Muscle layer of duodenum (tissue), 2 donors: ENCODE measurements around the gene STARD5.
"Not testable (repeated sequence)": the region's sequence is repeated elsewhere in the genome, so short reads cannot be mapped to it uniquely, and the experiment has no call there.

Source experiments
- H3K27ac ChIP-seq: one replicate; pipeline ENCODE4 v1.7.0; 2013; ENCODE audit warnings: mild to moderate bottlenecking, low read length
- H3K27me3 ChIP-seq: one replicate; pipeline ENCODE4 v1.7.0; 2013; ENCODE audit warnings: low read depth, mild to moderate bottlenecking, control low read depth, low read length
- H3K36me3 ChIP-seq, 2 donors: one replicate each; pipeline ENCODE4 v1.7.0; 2013; ENCODE audit warnings: low read length in 2 of 2, control low read depth in 1 of 2, mild to moderate bottlenecking in 1 of 2; ENCODE audit not compliant: insufficient read depth in 2 of 2, control insufficient read depth in 1 of 2
- H3K4me1 ChIP-seq, 2 donors: one replicate each; pipeline ENCODE4 v1.7.0; 2013; ENCODE audit warnings: low read length in 2 of 2, mild to moderate bottlenecking in 2 of 2, control low read depth in 1 of 2, moderate library complexity in 1 of 2; ENCODE audit not compliant: insufficient read depth in 2 of 2, control insufficient read depth in 1 of 2
- H3K4me3 ChIP-seq, 2 donors: one replicate each; pipeline ENCODE4 v1.7.0; 2013; ENCODE audit warnings: low read length in 2 of 2, low read depth in 1 of 2, mild to moderate bottlenecking in 1 of 2
- H3K9me3 ChIP-seq, 2 donors: one replicate each; pipeline ENCODE4 v1.7.0; 2013; ENCODE audit warnings: low read length in 2 of 2, control low read depth in 1 of 2, mild to moderate bottlenecking in 1 of 2; ENCODE audit not compliant: control insufficient read depth in 1 of 2
- donor health status: healthy.

Gene STARD5

GRCh38 chr15:81351651-81352050 lies 27.7 kb upstream of the STARD5 start:
- H3K9me3 ChIP-seq: no peaks in the 10 kb centered on the region
- H3K4me1 ChIP-seq: no peaks in the 10 kb centered on the region
- H3K36me3 ChIP-seq: no peaks in the 10 kb centered on the region

GRCh38 chr15:81349271-81349670 lies 25.3 kb upstream of the STARD5 start:
- H3K4me1 ChIP-seq: no peaks in the 10 kb centered on the region
- no peaks in the 10 kb centered on the region for H3K9me3 ChIP-seq
- H3K27me3 ChIP-seq: no peaks in the 10 kb centered on the region
- no peaks in the 10 kb centered on the region for H3K36me3 ChIP-seq
- H3K4me3 ChIP-seq: no peak overlapping the region
- no peak overlapping the region for H3K27ac ChIP-seq

More at GRCh38 chr15:81351651-81352050, 27.7 kb upstream of the STARD5 start:
- Histone ChIP-seq H3K4me3 (no peak overlapping the region), H3K27ac (no peak overlapping the region), H3K27me3 (no peaks in the 10 kb centered on the region)

- H3K4me3 ChIP-seq, H3K36me3 ChIP-seq, H3K27ac ChIP-seq, H3K4me1 ChIP-seq, H3K27me3 ChIP-seq, H3K9me3 ChIP-seq: not testable (repeated sequence)
Measured at GRCh38 chr15:81348691-81349090, 24.8 kb upstream of the STARD5 start.

DNA sequence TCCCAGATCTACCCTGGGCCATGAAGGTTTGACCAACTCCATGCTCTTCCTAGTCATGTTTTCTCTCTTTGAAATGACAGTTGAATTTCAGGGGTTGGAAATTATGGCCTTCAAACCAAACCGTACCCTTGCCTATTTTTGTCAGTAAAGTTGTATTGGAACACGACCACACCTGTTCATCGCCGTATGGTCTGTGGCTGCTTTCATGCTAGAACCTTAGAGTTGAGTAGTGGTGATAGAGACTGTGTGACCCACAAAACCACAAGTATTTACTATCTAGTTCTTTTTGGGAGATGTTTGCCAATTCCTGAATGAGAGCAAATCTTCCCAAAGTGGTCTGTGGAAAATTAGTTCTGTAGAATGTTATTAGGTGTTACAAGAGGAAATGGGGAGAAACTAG lies 24.0 kb upstream of the STARD5 start:
- Histone ChIP-seq H3K27ac (no peak overlapping the region), H3K27me3 (no peaks in the 10 kb centered on the region), H3K9me3 (no peaks in the 10 kb centered on the region), H3K36me3 (no peaks in the 10 kb centered on the region), H3K4me1 (no peaks in the 10 kb centered on the region), H3K4me3 (no peak overlapping the region)

GRCh38 chr15:81346611-81347010 lies 22.7 kb upstream of the STARD5 start:
- no peaks in the 10 kb centered on the region for H3K36me3 ChIP-seq
- H3K27ac ChIP-seq: no peak overlapping the region
- H3K4me1 ChIP-seq: no peaks in the 10 kb centered on the region
- H3K9me3 ChIP-seq: no peaks in the 10 kb centered on the region
- H3K4me3 ChIP-seq: no peak overlapping the region
- H3K27me3 ChIP-seq: no peaks in the 10 kb centered on the region

GRCh38 chr15:81343371-81343770 lies 19.4 kb upstream of the STARD5 start:
- H3K4me3 ChIP-seq: no peak overlapping the region
- peaks cover 3 to 6% of the 10 kb centered on the region in 2 donors for H3K4me1 ChIP-seq
- no peak overlapping the region for H3K27ac ChIP-seq
- H3K36me3 ChIP-seq: no peaks in the 10 kb centered on the region
- no peaks in the 10 kb centered on the region for H3K9me3 ChIP-seq
- no peaks in the 10 kb centered on the region for H3K27me3 ChIP-seq

- peaks cover 6% of the 10 kb centered on the region in 2 donors for H3K4me1 ChIP-seq
- H3K27ac ChIP-seq: no peak overlapping the region
- H3K36me3 ChIP-seq: no peaks in the 10 kb centered on the region
- H3K9me3 ChIP-seq: no peaks in the 10 kb centered on the region
- H3K4me3 ChIP-seq: no peak overlapping the region
- H3K27me3 ChIP-seq: no peaks in the 10 kb centered on the region
Measured at GRCh38 chr15:81341351-81341750, 17.4 kb upstream of the STARD5 start.

GRCh38 chr15:81339851-81340250 lies 15.9 kb upstream of the STARD5 start:
- H3K27ac ChIP-seq: no peak overlapping the region
- no peaks in the 10 kb centered on the region for H3K36me3 ChIP-seq
- H3K4me1 ChIP-seq: peaks cover 6% of the 10 kb centered on the region in 2 donors
- H3K4me3 ChIP-seq: no peak overlapping the region
- H3K27me3 ChIP-seq: no peaks in the 10 kb centered on the region
- H3K9me3 ChIP-seq: no peaks in the 10 kb centered on the region

DNA sequence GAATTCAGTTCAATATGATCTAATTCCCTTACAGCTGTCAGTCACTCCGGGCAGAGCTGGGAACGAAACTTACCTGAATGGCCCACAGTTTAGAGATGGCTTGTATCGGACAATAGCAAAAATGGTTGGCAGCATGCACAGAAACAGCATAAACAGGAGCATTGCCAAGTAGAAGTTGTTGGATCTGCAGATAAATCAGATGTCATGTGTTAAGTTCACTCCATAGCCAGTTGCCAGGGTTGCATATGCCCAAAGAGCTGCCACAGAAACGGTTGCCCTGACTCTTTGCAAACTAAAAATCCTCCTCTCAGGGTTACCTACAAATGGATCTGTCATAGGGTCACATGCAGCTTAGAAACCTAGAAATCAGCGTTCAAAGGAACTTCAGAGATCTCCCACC lies 15.4 kb upstream of the STARD5 start:
- no peaks in the 10 kb centered on the region for H3K9me3 ChIP-seq
- no peaks in the 10 kb centered on the region for H3K27me3 ChIP-seq
- H3K4me3 ChIP-seq: no peak overlapping the region
- H3K27ac ChIP-seq: no peak overlapping the region
- peaks cover 6% of the 10 kb centered on the region in 2 donors for H3K4me1 ChIP-seq
- H3K36me3 ChIP-seq: no peaks in the 10 kb centered on the region

DNA sequence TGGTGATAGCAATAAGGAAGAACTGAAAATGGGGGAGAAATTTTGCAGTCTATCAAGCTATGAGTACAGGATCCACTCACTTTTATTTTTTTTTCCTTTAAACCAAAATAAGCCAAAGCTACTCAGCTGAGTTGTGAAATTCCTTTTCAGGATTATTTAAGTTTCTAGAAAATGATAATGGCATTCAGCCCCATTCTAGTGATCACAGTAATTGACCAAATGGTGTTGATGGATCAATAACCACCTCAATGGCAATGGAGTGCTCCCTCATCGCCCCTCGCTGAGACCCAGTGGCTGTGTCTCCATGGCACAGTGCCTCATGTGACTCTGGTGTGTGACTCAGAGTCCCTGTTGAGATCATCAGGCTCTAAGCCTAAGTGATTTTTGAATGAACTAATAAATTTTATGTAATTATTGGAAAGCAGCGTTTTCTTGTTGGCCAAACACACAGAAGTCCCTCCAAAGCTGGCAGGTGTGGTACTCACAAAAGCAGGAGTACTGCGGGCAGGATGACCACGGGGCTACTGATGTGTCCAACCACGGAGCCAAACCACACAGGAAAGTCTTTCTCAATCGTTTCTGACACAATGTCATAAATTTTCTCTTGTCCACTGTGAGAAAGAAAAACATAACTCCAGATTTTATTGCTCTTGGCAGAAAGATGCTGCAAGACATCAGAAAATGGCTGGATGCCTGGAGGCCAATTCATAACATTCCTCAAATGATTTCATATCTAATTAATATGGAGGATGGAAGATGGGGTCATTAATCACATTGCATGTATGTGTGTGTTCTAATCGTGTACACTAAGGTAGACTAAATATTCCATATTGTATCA lies 14.4 kb upstream of the STARD5 start:
- peaks cover 6% of the 10 kb centered on the region in 2 donors for H3K4me1 ChIP-seq
- H3K27ac ChIP-seq: no peak overlapping the region
- H3K9me3 ChIP-seq: no peaks in the 10 kb centered on the region
- H3K4me3 ChIP-seq: no peak overlapping the region
- H3K27me3 ChIP-seq: no peaks in the 10 kb centered on the region
- H3K36me3 ChIP-seq: no peaks in the 10 kb centered on the region

DNA sequence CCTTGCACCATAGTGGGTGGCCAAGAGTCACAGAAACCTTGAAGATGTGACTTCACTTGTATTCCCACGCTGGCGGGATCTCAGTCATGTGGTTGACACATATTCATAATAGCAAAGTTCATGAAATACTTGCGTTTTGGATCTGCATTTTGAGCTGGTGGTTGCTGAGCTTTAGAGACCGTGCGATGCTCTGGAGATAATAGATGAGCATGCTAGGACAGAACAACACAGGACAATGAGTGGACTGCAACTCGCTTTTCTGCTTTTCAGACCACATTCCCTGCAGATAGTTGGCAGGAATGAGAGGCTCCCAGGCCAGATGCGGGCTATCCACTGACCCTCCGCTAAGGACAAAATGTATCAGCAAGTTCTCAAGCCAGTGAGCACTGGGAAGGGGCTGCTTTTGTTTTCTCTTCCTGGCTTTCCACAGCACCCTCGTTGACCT lies 13.8 kb upstream of the STARD5 start:
- Histone ChIP-seq H3K27me3 (no peaks in the 10 kb centered on the region), H3K4me1 (peaks cover 6% of the 10 kb centered on the region in 2 donors), H3K27ac (no peak overlapping the region), H3K36me3 (no peaks in the 10 kb centered on the region), H3K4me3 (no peak overlapping the region), H3K9me3 (no peaks in the 10 kb centered on the region)

- no peaks in the 10 kb centered on the region for H3K27me3 ChIP-seq
- no peak overlapping the region for H3K27ac ChIP-seq
- peaks cover 6% of the 10 kb centered on the region in 2 donors for H3K4me1 ChIP-seq
- H3K36me3 ChIP-seq: no peaks in the 10 kb centered on the region
- H3K9me3 ChIP-seq: no peaks in the 10 kb centered on the region
- H3K4me3 ChIP-seq: no peak overlapping the region
Measured at GRCh38 chr15:81337241-81337640, 13.3 kb upstream of the STARD5 start.
